T-helper 2 cell (primary cell): ENCODE data around the gene TTC4.

Source experiments
- DNase-seq, 5 experiments: peaks; one replicate each; pipeline versions ENCODE4 v3.0.0 to v3.0.0-alpha.2; 2012 to 2022
- total RNA-seq, 2 donors: gene quantifications; one replicate each; lab custom pipeline; 2026; lab: John Stamatoyannopoulos, UW

Gene TTC4
- total RNA-seq, result 0.31 to 1.5 reads per million in 2 donors

GRCh38 chr1:54715493-54716298, at the start of gene TTC4:
TTC4 (plus strand) TSS chr1:54715861; CDS start chr1:54715909, 48 bp downstream.
- DNase-seq, result peak; percentile 70 to 89 (median 72)

- no peak for DNase-seq
Observed at GRCh38 chr1:54666333-54666732, 49.3 kb upstream of the TTC4 start.

- DNase-seq, result no peak
Observed at GRCh38 chr1:54667797-54668196, 47.9 kb upstream of the TTC4 start.

GRCh38 chr1:54668567-54668966, 47.1 kb upstream of the TTC4 start:
- no peak for DNase-seq

- DNase-seq, result peak in 4 of 5 experiments; percentile 33 to 79 (median 48)
Observed at GRCh38 chr1:54671985-54672608, 43.6 kb upstream of the TTC4 start.

GRCh38 chr1:54678776-54679643, 36.7 kb upstream of the TTC4 start:
- no peak for DNase-seq

GRCh38 chr1:54679706-54680105, 36.0 kb upstream of the TTC4 start:
- DNase-seq, result no peak

GRCh38 chr1:54680387-54680786, 35.3 kb upstream of the TTC4 start:
- no peak for DNase-seq

- DNase-seq, result no peak
Observed at GRCh38 chr1:54681358-54681757, 34.3 kb upstream of the TTC4 start.

GRCh38 chr1:54683453-54683852, 32.2 kb upstream of the TTC4 start:
- no peak for DNase-seq

- DNase-seq, result no peak
Observed at GRCh38 chr1:54685335-54685905, 30.2 kb upstream of the TTC4 start.

GRCh38 chr1:54686155-54686554, 29.5 kb upstream of the TTC4 start:
- no peak for DNase-seq

GRCh38 chr1:54694771-54695170, 20.9 kb upstream of the TTC4 start:
- DNase-seq, result no peak

GRCh38 chr1:54695221-54695620, 20.4 kb upstream of the TTC4 start:
- no peak for DNase-seq

- no peak for DNase-seq
Observed at GRCh38 chr1:54695764-54696163, 19.9 kb upstream of the TTC4 start.

- no peak for DNase-seq
Observed at GRCh38 chr1:54696262-54696661, 19.4 kb upstream of the TTC4 start.

- DNase-seq, result no peak
Observed at GRCh38 chr1:54697896-54698295, 17.8 kb upstream of the TTC4 start.

GRCh38 chr1:54698346-54698745, 17.3 kb upstream of the TTC4 start:
- DNase-seq, result no peak

- DNase-seq, result no peak
Observed at GRCh38 chr1:54699936-54700525, 15.6 kb upstream of the TTC4 start.

GRCh38 chr1:54701066-54701465, 14.6 kb upstream of the TTC4 start:
- no peak for DNase-seq

GRCh38 chr1:54701996-54702395, 13.7 kb upstream of the TTC4 start:
- no peak for DNase-seq

- DNase-seq, result no peak
Observed at GRCh38 chr1:54703471-54703870, 12.2 kb upstream of the TTC4 start.

GRCh38 chr1:54705153-54705552, 10.5 kb upstream of the TTC4 start:
- DNase-seq, result no peak
